SJSA1 (cell line): Measurements from ENCODE around the gene TNPO1. TPM values are rescaled to one million over a fixed set of nuclear protein-coding genes. Genes with fewer than 3 reads are reported as not detected.
"Not testable (repeated sequence)": the region's sequence is repeated elsewhere in the genome, so short reads cannot be mapped to it uniquely, and the experiment has no call there.

Experiments
- DNase-seq, 2 experiments: peaks; one replicate each; pipeline ENCODE4 v3.0.0-alpha.2; 2015 to 2020; ENCODE audit warnings: low spot score in 2 of 2, low read depth in 1 of 2
- H3K27ac ChIP-seq: fragments of 250-450 bp; sonication (Bioruptor Pico); 2 replicates; pipeline ENCODE4 v1.5.1; 2020; ENCODE audit warnings: mild to moderate bottlenecking, moderate library complexity
- H3K27me3 ChIP-seq: fragments of 250-450 bp; sonication (Bioruptor Pico); replicated peaks from 2 replicates; pipeline ENCODE4 v1.5.1; 2020; ENCODE audit warnings: mild to moderate bottlenecking, moderate library complexity
- H3K36me3 ChIP-seq: fragments of 250-450 bp; sonication (Bioruptor Pico); 2 replicates; pipeline ENCODE4 v1.5.1; 2020; ENCODE audit warnings: mild to moderate bottlenecking
- H3K4me1 ChIP-seq: fragments of 250-450 bp; sonication (Bioruptor Pico); replicated peaks from 2 replicates; pipeline ENCODE4 v1.6.1; 2021; ENCODE audit warnings: mild to moderate bottlenecking
- H3K4me3 ChIP-seq: fragments of 250-450 bp; sonication (Bioruptor Pico); 2 replicates; pipeline ENCODE4 v1.5.1; 2020; ENCODE audit warnings: mild to moderate bottlenecking
- H3K9me3 ChIP-seq: fragments of 250-450 bp; sonication (Bioruptor Pico); replicated peaks from 2 replicates; pipeline ENCODE4 v1.5.1; 2020; ENCODE audit warnings: mild to moderate bottlenecking
- total RNA-seq: library from RNA; depleted of rRNA; stranded (reverse); fragments of >200 nt; shearing (Covaris generic); gene quantifications from 2 replicates; pipeline ENCODE4 v1.2.3, GENCODE V29; 2014

TNPO1 gene
- total RNA-seq, 1 experiment from 2014 or later, result 185 TPM

GRCh38 chr5:72885824-72886223 lies 69.4 kb downstream of the TNPO1 start:
- no peak overlapping the region for H3K4me3 ChIP-seq
- no peaks in the 10 kb centered on the region for H3K9me3 ChIP-seq
- H3K27me3 ChIP-seq, result no peaks in the 10 kb centered on the region
- no peak for DNase-seq
- no peak overlapping the region for H3K27ac ChIP-seq
- H3K4me1 ChIP-seq, result no peaks in the 10 kb centered on the region
- peaks cover 98% of the 10 kb centered on the region for H3K36me3 ChIP-seq

GRCh38 chr5:72888595-72888994 lies 72.1 kb downstream of the TNPO1 start:
- Histone ChIP-seq H3K27ac (no peak overlapping the region), H3K4me1 (no peaks in the 10 kb centered on the region), H3K36me3 (peaks cover 98% of the 10 kb centered on the region), H3K9me3 (no peaks in the 10 kb centered on the region), H3K27me3 (no peaks in the 10 kb centered on the region), H3K4me3 (no peak overlapping the region)
- DNase-seq, result no peak

- H3K4me3 ChIP-seq, result no peak overlapping the region
- no peak overlapping the region for H3K27ac ChIP-seq
- H3K4me1 ChIP-seq, result no peaks in the 10 kb centered on the region
- H3K27me3 ChIP-seq, result no peaks in the 10 kb centered on the region
- no peak for DNase-seq
- peaks cover 98% of the 10 kb centered on the region for H3K36me3 ChIP-seq
- no peaks in the 10 kb centered on the region for H3K9me3 ChIP-seq
Observed at GRCh38 chr5:72889324-72889723, 72.9 kb downstream of the TNPO1 start.

- Histone ChIP-seq H3K36me3 (peaks cover 100% of the 10 kb centered on the region), H3K4me1 (no peaks in the 10 kb centered on the region), H3K9me3 (no peaks in the 10 kb centered on the region)
Observed at GRCh38 chr5:72892846-72893245, 76.4 kb downstream of the TNPO1 start.

GRCh38 chr5:72895758-72896157 lies 79.3 kb downstream of the TNPO1 start:
- Histone ChIP-seq H3K9me3 (no peaks in the 10 kb centered on the region), H3K27me3 (no peaks in the 10 kb centered on the region), H3K4me1 (no peaks in the 10 kb centered on the region), H3K36me3 (peaks cover 99% of the 10 kb centered on the region), H3K27ac (no peak overlapping the region), H3K4me3 (no peak overlapping the region)
- no peak for DNase-seq

More at GRCh38 chr5:72892846-72893245, 76.4 kb downstream of the TNPO1 start:
- H3K4me3 ChIP-seq, result no peak overlapping the region
- no peak for DNase-seq
- H3K27ac ChIP-seq, result no peak overlapping the region
- H3K27me3 ChIP-seq, result no peaks in the 10 kb centered on the region

- no peaks in the 10 kb centered on the region for H3K27me3 ChIP-seq
- no peaks in the 10 kb centered on the region for H3K4me1 ChIP-seq
- no peak overlapping the region for H3K27ac ChIP-seq
- H3K4me3 ChIP-seq, result no peak overlapping the region
- DNase-seq, result no peak
- no peaks in the 10 kb centered on the region for H3K9me3 ChIP-seq
- peaks cover 82% of the 10 kb centered on the region for H3K36me3 ChIP-seq
Observed at GRCh38 chr5:72906806-72907205, 90.3 kb downstream of the TNPO1 start.

- peaks cover 67% of the 10 kb centered on the region for H3K36me3 ChIP-seq
- no peaks in the 10 kb centered on the region for H3K4me1 ChIP-seq
- no peak for DNase-seq
Observed at GRCh38 chr5:72908664-72909063, 92.2 kb downstream of the TNPO1 start.

GRCh38 chr5:72917371-72917776 lies 100.9 kb downstream of the TNPO1 start:
- Histone ChIP-seq H3K36me3 (no peaks in the 10 kb centered on the region), H3K27me3 (no peaks in the 10 kb centered on the region), H3K27ac (no peak overlapping the region), H3K4me1 (peaks cover 7% of the 10 kb centered on the region; the same call in 1 of the 2 replicates), H3K4me3 (no peak overlapping the region), H3K9me3 (no peaks in the 10 kb centered on the region)
- no peak for DNase-seq

More at GRCh38 chr5:72908664-72909063, 92.2 kb downstream of the TNPO1 start:
- Histone ChIP-seq H3K27ac (no peak overlapping the region), H3K27me3 (no peaks in the 10 kb centered on the region), H3K9me3 (no peaks in the 10 kb centered on the region), H3K4me3 (no peak overlapping the region)

- H3K4me3 ChIP-seq, result no peak overlapping the region
- peak in 1 of 2 experiments; percentile 31 for DNase-seq
- H3K27me3 ChIP-seq, result no peaks in the 10 kb centered on the region
- H3K27ac ChIP-seq, result no peak overlapping the region
- peaks cover 7% of the 10 kb centered on the region; the same call in 1 of the 2 replicates for H3K4me1 ChIP-seq
- H3K36me3 ChIP-seq, result no peaks in the 10 kb centered on the region
- no peaks in the 10 kb centered on the region for H3K9me3 ChIP-seq
Observed at GRCh38 chr5:72920690-72921502, 104.4 kb downstream of the TNPO1 start.

- no peaks in the 10 kb centered on the region for H3K36me3 ChIP-seq
- no peak overlapping the region for H3K4me3 ChIP-seq
- no peaks in the 10 kb centered on the region for H3K27me3 ChIP-seq
- peaks cover 7% of the 10 kb centered on the region; the same call in 1 of the 2 replicates for H3K4me1 ChIP-seq
- DNase-seq, result no peak
- H3K9me3 ChIP-seq, result no peaks in the 10 kb centered on the region
- H3K27ac ChIP-seq, result no peak overlapping the region
Observed at GRCh38 chr5:72921886-72922285, 105.4 kb downstream of the TNPO1 start.

GRCh38 chr5:72922422-72922821 lies 106.0 kb downstream of the TNPO1 start:
- no peak overlapping the region for H3K27ac ChIP-seq
- H3K4me3 ChIP-seq, result no peak overlapping the region
- H3K36me3 ChIP-seq, result no peaks in the 10 kb centered on the region
- no peaks in the 10 kb centered on the region for H3K27me3 ChIP-seq
- H3K9me3 ChIP-seq, result no peaks in the 10 kb centered on the region
- H3K4me1 ChIP-seq, result peaks cover 7% of the 10 kb centered on the region; the same call in 1 of the 2 replicates
- no peak for DNase-seq

GRCh38 chr5:72925336-72926010 lies 109.0 kb downstream of the TNPO1 start:
- Histone ChIP-seq H3K9me3 (no peaks in the 10 kb centered on the region), H3K4me3 (no peak overlapping the region), H3K27ac (no peak overlapping the region), H3K27me3 (no peaks in the 10 kb centered on the region), H3K4me1 (peaks cover 7% of the 10 kb centered on the region; the same call in 1 of the 2 replicates), H3K36me3 (no peaks in the 10 kb centered on the region)
- DNase-seq, result no peak

GRCh38 chr5:72932686-72933085 lies 116.2 kb downstream of the TNPO1 start:
- not testable (repeated sequence) for H3K27me3 ChIP-seq, DNase-seq

More at GRCh38 chr5:72932686-72933085, 116.2 kb downstream of the TNPO1 start:
- H3K36me3 ChIP-seq, H3K27ac ChIP-seq, H3K9me3 ChIP-seq, H3K4me1 ChIP-seq, H3K4me3 ChIP-seq: not testable (repeated sequence)
